Measurements from ENCODE around the gene SAE1.

Gene SAE1

GRCh38 chr19:47107202-47107952 lies 23.3 kb upstream of the SAE1 start:
- no peak for DNase-seq

- DNase-seq, result no peak
Observed at GRCh38 chr19:47107953-47108746, 22.5 kb upstream of the SAE1 start.

- no peak for DNase-seq
Observed at GRCh38 chr19:47109177-47109540, 21.5 kb upstream of the SAE1 start.

GRCh38 chr19:47109541-47110375 lies 20.9 kb upstream of the SAE1 start:
- no peak for DNase-seq

- DNase-seq, result peak; percentile 39
Observed at GRCh38 chr19:47110521-47111005, 20.1 kb upstream of the SAE1 start.

GRCh38 chr19:47111006-47111621 lies 19.5 kb upstream of the SAE1 start:
- DNase-seq, result peak; percentile 19

- no peak for DNase-seq
Observed at GRCh38 chr19:47111682-47112165, 18.9 kb upstream of the SAE1 start.

GRCh38 chr19:47112166-47112996 lies 18.3 kb upstream of the SAE1 start:
- DNase-seq, result peak; percentile 85

GRCh38 chr19:47112997-47113849 lies 17.4 kb upstream of the SAE1 start, which contains the start of gene ZC3H4:
Gene ZC3H4 (minus strand): TSS chr19:47113776. CDS start chr19:47112584, 1,192 bp downstream.
- peak; percentile 99 for DNase-seq

GRCh38 chr19:47113850-47114651 lies 16.6 kb upstream of the SAE1 start:
- no peak for DNase-seq

- DNase-seq, result no peak
Observed at GRCh38 chr19:47120470-47121067, 10.1 kb upstream of the SAE1 start.

- DNase-seq, result no peak
Observed at GRCh38 chr19:47122359-47123335, 8.0 kb upstream of the SAE1 start.

- no peak for DNase-seq
Observed at GRCh38 chr19:47123406-47123805, 7.2 kb upstream of the SAE1 start.

GRCh38 chr19:47124937-47125668 lies 5.5 kb upstream of the SAE1 start:
- peak; percentile 84 for DNase-seq

- DNase-seq, result no peak
Observed at GRCh38 chr19:47125669-47125938, 5.0 kb upstream of the SAE1 start.

GRCh38 chr19:47129579-47129978 lies 1.1 kb upstream of the SAE1 start:
- DNase-seq, result no peak

GRCh38 chr19:47130120-47130588 lies 481 bp upstream of the SAE1 start:
- no peak for DNase-seq

All from NCI-H2029 (cell line).